Mesenteric fat pad (tissue), 1 donor: ENCODE data around the gene RGPD5. TPM values are rescaled to one million over a fixed set of nuclear protein-coding genes. Genes with fewer than 3 reads are reported as not detected.
"Not testable (repeated sequence)": the region's sequence is repeated elsewhere in the genome, so short reads cannot be mapped to it uniquely, and the experiment has no call there.

Source experiments
- DNase-seq: peaks from one replicate; pipeline ENCODE4 v3.0.0-alpha.2; 2020; ENCODE audit warnings: low spot score
- long read RNA-seq: library from polyadenylated mRNA; unstranded; transcript quantifications from one replicate; pipeline ENCODE4 v2.0.0, GENCODE V29; 2020
- total RNA-seq: library from RNA; stranded (reverse); fragmentation: NEBNext Ultra II Directional; extraction: Animal tissue kit (Norgen Biotek cat#: 25700); gene quantifications from one replicate; pipeline ENCODE4 v1.2.1, GENCODE V29; 2021
- donor health status: DM: yes; HTN: yes; CAD: no.

RGPD5 gene
- 81.5 TPM for total RNA-seq
- long read RNA-seq, partial matches to known transcripts = 3 of 3 reads
- long read RNA-seq, other reads (novel, unspliced or antisense) = 0 of 3 reads

- DNase-seq = not testable (repeated sequence)
Measured at GRCh38 chr2:109794074-109794737, at the start of gene RGPD5. RGPD5 (plus strand) TSS chr2:109794305; CDS start chr2:109794466, 161 bp downstream.

DNA sequence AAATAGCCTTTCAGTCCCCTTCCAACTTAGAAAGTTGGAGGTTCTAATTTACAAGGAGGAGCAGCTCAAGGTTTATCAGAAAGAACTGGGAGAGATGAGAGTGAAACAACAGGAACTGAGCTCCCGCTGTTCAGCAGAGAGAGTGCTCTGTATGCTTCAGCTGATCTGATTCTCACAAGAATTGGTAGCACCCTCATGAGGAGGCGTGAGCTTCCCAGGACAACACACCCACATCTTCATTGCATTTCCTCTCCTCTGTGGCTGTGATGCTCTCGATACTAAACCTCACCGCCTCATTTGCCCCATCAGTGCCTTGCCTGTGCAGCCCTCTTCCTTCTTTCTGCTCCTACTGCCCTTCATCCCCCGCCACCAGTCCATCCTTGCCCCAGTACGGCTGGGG is 42.5 kb upstream of the RGPD5 start:
- not testable (repeated sequence) for DNase-seq

DNA sequence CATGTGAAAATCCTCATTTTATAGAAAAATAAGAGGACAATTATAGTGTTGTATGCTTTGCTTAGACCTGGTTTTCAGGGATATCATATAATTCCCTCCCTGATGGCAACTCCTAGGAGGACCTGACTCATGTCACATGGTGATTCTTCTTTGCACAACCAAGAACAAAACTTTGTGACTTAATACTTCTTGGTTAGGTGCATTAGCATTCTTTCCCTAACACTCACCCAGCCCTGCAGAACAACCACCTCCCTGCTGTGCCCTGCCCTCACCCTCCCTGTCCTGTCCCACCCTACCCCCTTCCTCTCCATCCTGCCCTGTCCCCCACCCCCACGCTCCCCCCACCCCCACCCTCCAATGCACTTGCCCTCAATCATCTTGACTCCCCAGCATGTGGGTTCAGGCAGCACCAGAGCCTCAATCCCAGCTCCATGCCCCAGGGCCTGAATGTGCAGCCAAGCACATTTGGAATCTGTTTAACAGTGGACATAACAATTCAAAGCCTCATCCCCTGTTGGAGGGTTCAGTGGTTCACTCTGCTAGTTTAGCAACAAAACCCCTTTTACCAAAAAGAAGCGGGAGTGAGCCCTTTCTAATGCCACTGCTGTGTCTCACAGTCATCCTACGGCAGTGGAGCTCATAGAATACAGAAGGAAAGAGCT is 36.8 kb upstream of the RGPD5 start:
- DNase-seq = not testable (repeated sequence)

- DNase-seq = not testable (repeated sequence)
Measured at GRCh38 chr2:109760265-109761042, 33.7 kb upstream of the RGPD5 start.

DNA sequence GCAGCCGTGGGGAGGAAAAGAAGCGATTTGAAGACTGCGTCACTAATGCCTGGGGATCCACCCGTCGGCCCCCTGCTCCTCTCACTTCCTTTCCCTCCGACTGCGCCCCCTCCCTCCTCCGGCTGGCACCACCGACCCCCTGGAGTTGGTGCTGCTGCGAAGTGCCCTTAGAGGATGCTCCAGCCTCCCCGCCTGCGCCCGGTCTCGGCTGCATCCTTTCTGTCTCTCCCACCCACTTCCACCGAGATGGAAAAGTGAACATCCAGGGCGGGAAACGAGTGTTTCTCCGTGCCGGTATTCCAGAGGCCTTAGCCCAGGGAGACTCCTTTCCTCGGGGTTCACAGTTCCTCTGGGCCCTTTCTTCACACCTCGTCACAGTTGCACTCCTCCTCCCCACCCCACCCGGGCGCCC is 33.1 kb upstream of the RGPD5 start:
- DNase-seq = not testable (repeated sequence)

DNA sequence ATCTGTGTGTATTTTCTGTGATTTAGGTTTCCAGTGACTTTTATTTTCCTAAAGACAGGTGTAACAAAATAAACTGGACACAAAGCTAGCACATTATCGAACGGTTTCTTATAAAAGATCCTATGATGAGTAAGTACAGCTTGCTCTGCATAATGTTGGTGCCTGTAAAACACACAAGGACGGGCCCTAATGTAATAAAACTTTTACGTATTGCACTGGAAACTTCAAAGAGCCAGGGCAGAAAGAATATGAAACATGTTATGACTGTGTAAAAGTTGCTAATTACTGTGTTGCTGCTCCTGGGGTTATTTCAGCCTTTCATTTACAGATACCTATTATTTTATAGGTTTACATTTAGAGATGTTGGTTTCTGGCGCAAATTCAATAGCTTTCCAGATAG is 32.1 kb upstream of the RGPD5 start:
- DNase-seq = not testable (repeated sequence)

- DNase-seq = not testable (repeated sequence)
Measured at GRCh38 chr2:109766074-109766473, 28.0 kb upstream of the RGPD5 start.

DNA sequence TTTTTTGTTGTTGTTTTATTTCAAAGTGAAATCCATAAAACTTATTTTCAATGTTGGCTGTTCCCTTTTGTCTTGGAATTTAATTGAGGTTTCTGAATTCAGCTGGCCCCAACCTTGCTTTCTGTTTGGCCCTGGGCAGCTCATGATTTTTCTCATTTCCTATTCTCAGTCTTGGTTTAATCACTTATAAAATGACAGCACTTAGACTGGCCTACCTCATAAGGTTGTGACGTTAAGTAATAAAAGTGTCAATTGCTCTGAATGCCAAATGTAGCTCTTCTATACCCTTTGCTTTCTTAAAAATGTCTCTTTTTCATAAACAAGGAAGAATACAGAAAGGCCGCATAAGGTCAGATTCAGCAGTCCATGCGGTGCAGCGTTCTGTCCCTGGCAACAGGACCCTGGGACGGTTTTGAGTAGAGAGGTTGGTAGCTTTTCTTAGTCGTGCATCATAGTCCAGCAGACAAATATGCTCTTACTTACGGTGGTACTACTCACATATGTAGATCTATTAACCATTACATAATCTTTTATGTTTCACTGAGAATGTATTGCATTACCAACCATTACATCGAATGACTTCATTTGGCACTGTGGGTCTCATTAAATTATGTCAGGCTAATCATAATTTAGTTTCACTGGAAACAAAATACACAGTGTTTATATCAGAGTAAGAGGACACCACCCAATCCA is 27.1 kb upstream of the RGPD5 start:
- DNase-seq = not testable (repeated sequence)

DNA sequence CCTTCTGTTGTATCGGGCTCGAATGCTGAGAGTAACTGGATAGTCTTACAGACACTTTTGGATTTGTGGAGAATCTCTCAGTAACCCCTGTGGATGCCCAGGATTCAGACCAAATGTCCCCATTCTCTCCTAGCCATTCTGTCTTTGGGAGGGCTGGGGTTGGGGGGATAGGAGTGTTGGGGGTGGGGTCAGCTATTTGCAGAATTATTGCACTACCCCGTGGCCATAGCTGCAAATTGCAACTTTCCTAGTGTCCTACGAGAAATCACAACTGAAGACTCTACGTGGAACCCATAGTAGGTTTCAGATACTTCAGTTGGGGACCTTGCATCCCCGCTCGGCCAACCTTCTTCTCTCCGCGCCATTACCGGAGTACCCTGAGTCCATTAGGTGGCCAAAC is 25.2 kb upstream of the RGPD5 start:
- not testable (repeated sequence) for DNase-seq

- not testable (repeated sequence) for DNase-seq
Measured at GRCh38 chr2:109779118-109779517, 15.0 kb upstream of the RGPD5 start.

GRCh38 chr2:109781147-109781816 is 12.8 kb upstream of the RGPD5 start:
- DNase-seq = not testable (repeated sequence)

GRCh38 chr2:109782446-109782993 is 11.6 kb upstream of the RGPD5 start:
- DNase-seq = not testable (repeated sequence)

DNA sequence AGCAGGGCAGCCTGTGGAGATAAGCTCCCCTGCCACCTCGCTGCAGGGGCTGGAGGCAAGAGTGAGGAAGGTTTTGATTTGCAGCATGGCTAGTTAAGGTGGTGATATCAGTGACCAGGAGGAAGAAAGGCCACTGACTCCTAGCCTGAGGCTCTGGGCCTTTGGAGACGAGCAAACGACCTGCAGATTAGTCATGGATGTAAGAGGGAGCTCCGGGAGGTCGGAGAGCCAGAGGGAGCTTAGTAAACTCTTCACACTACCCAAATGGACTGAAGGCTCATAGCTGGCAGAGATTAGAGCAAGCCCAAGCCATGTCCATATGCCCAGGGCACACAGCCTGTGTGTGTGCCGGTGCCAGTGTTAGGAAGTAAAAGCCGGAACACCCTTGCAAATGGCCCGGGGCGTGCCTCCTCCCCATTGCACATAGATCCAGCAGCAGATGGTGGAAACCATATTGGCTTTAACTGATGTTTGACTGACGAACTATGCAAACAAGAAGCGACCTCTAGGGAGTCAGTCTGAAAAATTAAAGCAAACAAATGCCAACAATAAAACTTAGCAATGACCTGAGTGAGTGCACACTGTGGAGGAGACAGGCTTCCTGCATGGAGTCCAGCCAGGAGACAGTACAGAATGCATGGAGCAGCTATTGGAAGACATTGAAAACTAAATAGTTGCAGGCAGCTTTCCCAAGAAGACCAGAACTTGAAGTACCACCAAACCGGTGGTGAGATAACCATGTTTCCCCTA is 2.4 kb upstream of the RGPD5 start:
- not testable (repeated sequence) for DNase-seq

DNA sequence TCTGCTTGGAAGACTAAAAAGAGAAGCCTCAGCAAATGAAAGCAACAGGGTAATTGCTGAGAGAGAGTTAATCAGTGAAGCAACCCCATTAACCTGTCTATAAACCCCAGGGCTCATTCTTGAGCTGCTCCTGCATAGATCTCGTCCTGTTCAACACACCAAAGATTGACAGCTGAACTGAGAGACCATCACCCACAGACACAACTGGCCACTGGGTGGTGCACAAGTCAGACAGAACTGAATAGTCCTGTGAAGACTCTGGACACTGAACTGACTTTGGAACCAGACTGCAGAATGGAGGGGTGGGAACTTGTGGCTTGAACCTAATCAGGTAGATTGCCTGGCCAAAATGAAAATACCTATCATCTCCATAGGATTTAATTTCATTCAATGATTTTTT is 1.4 kb upstream of the RGPD5 start:
- not testable (repeated sequence) for DNase-seq

DNA sequence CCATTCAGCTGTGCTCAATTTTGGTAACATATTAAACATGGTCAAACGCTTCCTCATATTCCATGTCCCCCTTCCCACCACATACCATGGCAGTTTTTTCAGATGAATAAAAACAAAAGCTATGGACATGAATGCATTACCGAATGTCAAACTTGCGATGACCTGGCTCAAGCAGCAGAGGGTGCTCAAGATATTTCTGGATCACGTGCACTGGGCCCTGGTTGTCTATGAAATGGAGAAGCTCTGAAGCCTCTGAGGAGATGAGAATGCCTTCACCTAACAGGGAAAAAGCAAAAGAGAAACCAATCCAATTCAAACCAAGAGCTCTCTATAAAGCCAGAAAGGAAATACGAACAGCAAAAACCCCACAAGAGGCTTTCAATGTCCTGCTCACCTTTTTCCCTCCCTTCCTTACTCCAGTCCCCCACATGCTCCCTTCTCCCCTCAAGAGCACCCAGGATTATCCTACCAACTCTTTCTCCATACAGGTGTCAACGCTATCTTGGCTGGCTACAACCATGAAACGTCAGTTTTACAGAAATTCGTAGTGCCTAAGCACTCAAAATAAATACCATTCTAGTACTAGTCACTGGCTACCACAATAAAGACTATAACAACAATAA is 77.1 kb downstream of the RGPD5 start:
- not testable (repeated sequence) for DNase-seq

DNA sequence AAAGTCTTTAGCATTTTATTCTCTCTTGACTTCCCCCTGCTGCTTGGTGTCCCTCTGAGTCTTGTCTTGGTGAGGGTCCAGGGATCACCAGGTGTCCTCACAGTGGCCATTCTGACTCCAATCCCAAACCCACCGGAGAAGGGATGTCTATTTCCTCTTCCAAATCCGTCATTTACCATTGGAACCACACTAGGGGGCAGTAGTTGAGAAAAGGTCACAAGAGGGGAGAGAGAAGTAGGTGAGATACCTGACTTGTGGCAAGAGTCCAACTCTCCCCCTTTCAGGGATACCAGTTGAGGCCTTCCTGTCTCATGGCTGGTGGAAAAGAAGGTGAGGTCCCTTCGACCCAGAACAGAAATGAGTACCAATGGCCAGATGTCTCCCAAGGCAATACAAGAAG is 82.5 kb downstream of the RGPD5 start:
- DNase-seq = not testable (repeated sequence)

GRCh38 chr2:109882112-109882511 is 88.0 kb downstream of the RGPD5 start:
- DNase-seq = not testable (repeated sequence)

DNA sequence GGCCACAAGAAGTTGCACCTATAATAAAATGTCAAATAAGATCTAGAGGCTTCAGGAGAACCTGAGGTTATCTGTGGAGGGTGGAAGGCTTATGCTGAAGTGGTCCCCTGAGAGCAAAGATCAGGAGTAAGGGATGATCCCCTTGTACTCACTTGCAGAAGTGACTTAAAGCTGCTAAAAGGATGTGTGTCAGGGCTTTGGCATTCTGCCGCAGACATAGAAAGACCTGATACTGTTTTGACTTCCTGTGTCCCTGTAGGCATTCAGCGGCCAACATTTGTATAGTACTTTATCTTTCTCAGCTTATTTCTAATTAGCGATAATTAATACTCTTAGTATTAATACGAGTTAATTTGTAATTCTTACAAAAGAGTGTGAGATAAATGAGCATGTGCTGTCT is 94.3 kb downstream of the RGPD5 start:
- DNase-seq = not testable (repeated sequence)

- DNase-seq = not testable (repeated sequence)
Measured at GRCh38 chr2:109889909-109890308, 95.8 kb downstream of the RGPD5 start.
